Activated naive CD8-positive, alpha-beta T cell treated with anti-CD3 and anti-CD28 coated beads for 36 hours (primary cell): Measurements from ENCODE around the gene OR1S2. TPM values are rescaled to one million over a fixed set of nuclear protein-coding genes. Genes with fewer than 3 reads are reported as not detected.

Source experiments
- DNase-seq: peaks from one replicate; pipeline ENCODE4 v3.0.0; 2021
- H3K27ac Mint-ChIP-seq: one replicate; pipeline ENCODE4 v1.8.0; 2022; ENCODE audit warnings: mild to moderate bottlenecking, moderate library complexity, mixed read lengths
- H3K27me3 Mint-ChIP-seq: one replicate; pipeline ENCODE4 v1.8.0; 2022; ENCODE audit warnings: mild to moderate bottlenecking, mixed read lengths
- H3K36me3 Mint-ChIP-seq: one replicate; pipeline ENCODE4 v1.8.0; 2021; ENCODE audit warnings: mild to moderate bottlenecking, mixed read lengths
- H3K4me1 Mint-ChIP-seq: one replicate; pipeline ENCODE4 v1.8.0; 2021; ENCODE audit warnings: mixed read lengths
- H3K4me3 Mint-ChIP-seq: one replicate; pipeline ENCODE4 v1.8.0; 2022; ENCODE audit warnings: mild to moderate bottlenecking, moderate library complexity, mixed read lengths
- H3K9me3 Mint-ChIP-seq: one replicate; pipeline ENCODE4 v1.8.0; 2022; ENCODE audit warnings: mixed read lengths
- total RNA-seq, 2 experiments: library from RNA; stranded (reverse); gene quantifications; one replicate each; pipeline ENCODE4 v1.2.3, GENCODE V29; 2021

The OR1S2 gene
- total RNA-seq, 2 experiments from 2014 or later: not detected

- H3K4me3 Mint-ChIP-seq: no peak overlapping the region
- no peak for DNase-seq
- no peaks in the 10 kb centered on the region for H3K36me3 Mint-ChIP-seq
- H3K27me3 Mint-ChIP-seq: peaks cover 12% of the 10 kb centered on the region
- H3K27ac Mint-ChIP-seq: no peak overlapping the region
- H3K4me1 Mint-ChIP-seq: no peaks in the 10 kb centered on the region
- peaks cover under 1% of the 10 kb centered on the region for H3K9me3 Mint-ChIP-seq
Observed at GRCh38 chr11:58165504-58166106, 38.3 kb downstream of the OR1S2 start.

DNA sequence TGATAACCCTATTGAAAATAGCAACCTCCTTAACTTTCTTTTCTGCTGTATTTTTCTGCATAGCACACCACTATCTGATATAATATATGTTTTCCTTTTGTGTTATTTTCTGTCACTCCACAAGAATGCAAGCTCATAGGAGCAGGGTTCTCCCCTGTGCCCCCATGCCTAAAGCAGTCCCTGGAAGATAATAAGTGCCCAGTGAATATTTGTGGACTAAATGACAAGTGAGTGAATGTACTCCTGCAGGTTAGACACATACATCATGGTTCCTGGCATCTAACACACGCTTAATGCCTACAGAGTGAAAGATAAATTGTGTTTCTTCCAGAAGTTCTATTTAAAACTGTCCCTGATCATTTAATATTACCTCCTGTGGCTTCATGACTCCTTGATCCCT lies 39.0 kb downstream of the OR1S2 start:
- no peak for DNase-seq
- no peaks in the 10 kb centered on the region for H3K36me3 Mint-ChIP-seq
- H3K4me1 Mint-ChIP-seq: no peaks in the 10 kb centered on the region
- H3K9me3 Mint-ChIP-seq: peaks cover 2% of the 10 kb centered on the region
- peaks cover 12% of the 10 kb centered on the region for H3K27me3 Mint-ChIP-seq
- H3K27ac Mint-ChIP-seq: no peak overlapping the region
- H3K4me3 Mint-ChIP-seq: no peak overlapping the region

DNA sequence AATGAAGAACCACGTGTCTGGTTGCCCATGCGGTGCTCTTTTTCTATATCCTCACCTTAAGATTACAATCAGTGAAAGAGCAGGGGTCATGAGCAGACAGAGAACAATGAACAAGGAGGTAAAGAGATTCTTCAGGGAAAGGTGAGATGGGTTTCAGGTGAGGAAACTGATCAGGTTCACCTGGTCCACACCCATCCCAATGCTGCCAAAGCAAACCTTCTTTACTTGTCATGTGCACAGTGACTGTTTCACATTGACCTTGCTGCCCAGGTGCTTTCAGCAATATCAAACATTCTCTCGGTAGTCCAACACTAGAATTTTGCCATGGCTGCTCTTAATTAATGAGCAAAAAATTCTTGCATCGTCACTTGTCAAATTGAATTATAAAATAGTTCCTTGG lies 39.6 kb downstream of the OR1S2 start:
- H3K36me3 Mint-ChIP-seq: no peaks in the 10 kb centered on the region
- no peak for DNase-seq
- peaks cover 2% of the 10 kb centered on the region for H3K9me3 Mint-ChIP-seq
- H3K4me3 Mint-ChIP-seq: no peak overlapping the region
- peaks cover 17% of the 10 kb centered on the region for H3K27me3 Mint-ChIP-seq
- H3K4me1 Mint-ChIP-seq: no peaks in the 10 kb centered on the region
- H3K27ac Mint-ChIP-seq: no peak overlapping the region

Other genes with a start within 250 kb of the OR1S2 start
- not detected for gene OR9Q1, start 180.3 kb downstream of the OR1S2 start, total RNA-seq
- not detected for gene OR6Q1, start 173.2 kb downstream of the OR1S2 start, total RNA-seq
- gene OR9I1, start 78.6 kb downstream of the OR1S2 start, total RNA-seq: not detected
- gene OR9Q2, start 15.1 kb downstream of the OR1S2 start, total RNA-seq: not detected
- not detected for gene OR1S1, start 8.6 kb upstream of the OR1S2 start, total RNA-seq
- not detected for gene OR10Q1, start 24.8 kb upstream of the OR1S2 start, total RNA-seq
- not detected for gene OR10W1, start 64.1 kb upstream of the OR1S2 start, total RNA-seq
- gene OR5B17, start 154.9 kb upstream of the OR1S2 start, total RNA-seq: not detected
- not detected for gene OR5B3, start 202.7 kb upstream of the OR1S2 start, total RNA-seq
- gene OR5B2, start 224.0 kb upstream of the OR1S2 start, total RNA-seq: not detected
- not detected for gene OR5B12, start 238.1 kb upstream of the OR1S2 start, total RNA-seq